Thymus (tissue), 11 donors: Measurements from ENCODE around the gene USP22. TPM values are rescaled to one million over a fixed set of nuclear protein-coding genes. Genes with fewer than 3 reads are reported as not detected.
A peak's percentile ranks its signal among the peaks of the same experiment; 100 is the strongest.

Source experiments
- DNase-seq, 9 donors: peaks; one replicate each; pipeline ENCODE4 v3.0.0-alpha.2; 2013; ENCODE audit warnings: low spot score in 9 of 9, low read depth in 6 of 9, missing footprints in 1 of 9
- H3K27ac ChIP-seq, 2 donors: one replicate each; pipeline ENCODE4 v1.5.1; 2013; ENCODE audit warnings: control low read depth in 1 of 2, low read depth in 1 of 2, low read length in 1 of 2, mild to moderate bottlenecking in 1 of 2, moderate library complexity in 1 of 2
- H3K27me3 ChIP-seq, 2 donors: one replicate each; pipeline ENCODE4 v1.5.1; 2013; ENCODE audit warnings: low read length in 1 of 2; ENCODE audit not compliant: control insufficient read depth in 2 of 2, insufficient read depth in 1 of 2
- H3K36me3 ChIP-seq, 2 donors: one replicate each; pipeline ENCODE4 v1.5.1; 2013; ENCODE audit warnings: low read length in 1 of 2, mild to moderate bottlenecking in 1 of 2, moderate library complexity in 1 of 2; ENCODE audit not compliant: control insufficient read depth in 2 of 2, insufficient read depth in 2 of 2
- H3K4me1 ChIP-seq, 2 donors: one replicate each; pipeline ENCODE4 v1.5.1; 2013; ENCODE audit warnings: low read length in 2 of 2; ENCODE audit not compliant: control insufficient read depth in 2 of 2, insufficient read depth in 2 of 2
- H3K4me3 ChIP-seq, 2 donors: one replicate each; pipeline ENCODE4 v1.5.1; 2013; ENCODE audit warnings: low read length in 2 of 2, control low read depth in 1 of 2, mild to moderate bottlenecking in 1 of 2
- H3K9me3 ChIP-seq, 2 donors: one replicate each; pipeline ENCODE4 v1.5.1; 2013; ENCODE audit warnings: low read length in 1 of 2, mild to moderate bottlenecking in 1 of 2; ENCODE audit not compliant: control insufficient read depth in 2 of 2, insufficient read depth in 1 of 2
- WGBS: extraction: QIAGEN DNeasy Blood & Tissue Kit; methylation state at CpG from one replicate; pipeline ENCODE4 v1.1.7; 2013; 5-methylcytosine and 5-hydroxymethylcytosine counted together
- polyA plus RNA-seq: library from polyadenylated mRNA; stranded (reverse); fragments of 200-250 nt; gene quantifications from one replicate; pipeline ENCODE4 v1.2.3, GENCODE V29; 2013
- total RNA-seq: library from RNA; stranded (reverse); fragments of 120-200 nt; gene quantifications from one replicate; pipeline ENCODE4 v1.2.4, GENCODE V29; 2013
- donor health status: healthy.

The USP22 gene
- total and polyA plus RNA-seq, 2 donors, result 52.5 to 74.2 TPM

DNA sequence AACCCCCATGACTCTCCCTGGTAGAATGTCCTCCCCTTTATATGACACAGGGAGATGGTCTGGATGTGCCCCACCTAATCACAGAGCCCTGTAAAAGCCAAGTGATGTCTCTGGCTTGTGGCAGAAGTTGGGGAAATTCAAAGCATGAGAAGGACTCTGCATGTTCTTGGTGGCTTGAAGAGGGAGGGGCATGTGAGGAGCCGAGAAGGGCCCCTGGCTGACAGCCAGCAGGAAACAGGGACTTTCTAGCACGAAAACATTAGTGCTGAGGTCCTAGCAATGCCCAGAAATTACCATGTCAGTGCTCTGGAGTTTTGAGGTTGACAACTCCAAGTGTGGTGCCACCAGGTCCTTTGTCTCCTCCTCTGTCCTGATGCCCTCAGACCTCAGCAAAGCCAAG is 75.9 kb downstream of the USP22 start:
- H3K4me3 ChIP-seq, result no peak overlapping the region
- 2% methylated on average over 2 of the region's 2 CpGs for WGBS
- H3K27me3 ChIP-seq, result no peaks in the 10 kb centered on the region
- no peaks in the 10 kb centered on the region for H3K9me3 ChIP-seq
- no peaks in the 10 kb centered on the region for H3K4me1 ChIP-seq
- peak in 1 of 9 donors; percentile 10 for DNase-seq
- no peak overlapping the region for H3K27ac ChIP-seq
- H3K36me3 ChIP-seq, result no peaks in the 10 kb centered on the region

GRCh38 chr17:20965492-20965891 is 77.3 kb downstream of the USP22 start:
- Histone ChIP-seq H3K27me3 (no peaks in the 10 kb centered on the region), H3K4me3 (no peak overlapping the region), H3K36me3 (no peaks in the 10 kb centered on the region), H3K9me3 (no peaks in the 10 kb centered on the region), H3K4me1 (no peaks in the 10 kb centered on the region), H3K27ac (no peak overlapping the region)
- DNase-seq, result no peak
- 98% methylated on average over 1 of the region's 1 CpG for WGBS

DNA sequence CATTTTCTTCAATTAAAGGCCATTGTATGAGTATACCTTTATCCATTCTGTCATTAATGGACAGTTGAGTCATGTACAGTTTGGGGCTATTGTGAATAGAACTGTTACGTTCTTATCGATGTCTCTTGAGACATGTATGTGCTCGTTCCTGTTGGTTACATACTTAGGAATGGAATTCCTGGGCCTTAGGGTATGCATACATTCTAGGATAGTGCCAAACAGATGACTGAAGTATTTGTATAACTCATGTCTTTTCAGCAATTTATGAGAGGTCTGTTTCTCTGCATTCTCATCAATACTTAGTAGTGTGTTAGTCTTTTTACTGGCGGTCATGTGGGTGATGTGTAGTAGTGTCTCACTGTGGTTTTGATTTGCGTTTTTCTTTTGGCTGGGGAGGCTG is 81.2 kb downstream of the USP22 start:
- Histone ChIP-seq H3K4me3 (no peak overlapping the region), H3K36me3 (no peaks in the 10 kb centered on the region), H3K27me3 (no peaks in the 10 kb centered on the region), H3K9me3 (no peaks in the 10 kb centered on the region), H3K27ac (no peak overlapping the region), H3K4me1 (no peaks in the 10 kb centered on the region)
- WGBS, result 94% methylated on average over 5 of the region's 5 CpGs
- no peak for DNase-seq

DNA sequence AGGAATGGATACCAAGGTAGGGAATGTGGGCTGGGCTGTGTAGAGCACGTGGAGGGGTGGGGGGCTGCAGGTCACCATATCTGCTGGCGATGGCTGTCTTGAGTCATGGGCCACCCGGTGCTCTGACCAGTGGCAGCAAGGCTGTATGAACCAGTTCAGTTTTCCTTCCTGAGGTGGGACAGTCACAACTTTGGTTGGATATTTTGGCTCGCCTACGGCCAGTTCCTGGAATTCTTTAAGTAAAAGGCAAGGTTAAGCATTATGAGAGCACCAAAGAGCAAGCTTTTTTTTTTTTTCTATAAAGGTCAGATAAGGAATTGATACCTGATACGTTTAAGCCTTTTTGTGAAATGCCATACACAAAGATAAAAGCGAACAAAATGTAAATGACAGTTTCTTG is 81.9 kb downstream of the USP22 start:
- Histone ChIP-seq H3K36me3 (no peaks in the 10 kb centered on the region), H3K27me3 (no peaks in the 10 kb centered on the region), H3K27ac (no peak overlapping the region), H3K9me3 (no peaks in the 10 kb centered on the region), H3K4me1 (no peaks in the 10 kb centered on the region), H3K4me3 (no peak overlapping the region)
- no peak for DNase-seq
- 96% methylated on average over 7 of the region's 7 CpGs for WGBS

- H3K27me3 ChIP-seq, result no peaks in the 10 kb centered on the region
- H3K27ac ChIP-seq, result peak overlapping the region; percentile 5 to 39
- no peaks in the 10 kb centered on the region for H3K9me3 ChIP-seq
- WGBS, result 87% methylated on average over 6 of the region's 6 CpGs
- DNase-seq, result no peak
- H3K4me3 ChIP-seq, result no peak overlapping the region
- no peaks in the 10 kb centered on the region for H3K36me3 ChIP-seq
- H3K4me1 ChIP-seq, result no peaks in the 10 kb centered on the region
Measured at GRCh38 chr17:20955427-20956323, 87.1 kb downstream of the USP22 start.

DNA sequence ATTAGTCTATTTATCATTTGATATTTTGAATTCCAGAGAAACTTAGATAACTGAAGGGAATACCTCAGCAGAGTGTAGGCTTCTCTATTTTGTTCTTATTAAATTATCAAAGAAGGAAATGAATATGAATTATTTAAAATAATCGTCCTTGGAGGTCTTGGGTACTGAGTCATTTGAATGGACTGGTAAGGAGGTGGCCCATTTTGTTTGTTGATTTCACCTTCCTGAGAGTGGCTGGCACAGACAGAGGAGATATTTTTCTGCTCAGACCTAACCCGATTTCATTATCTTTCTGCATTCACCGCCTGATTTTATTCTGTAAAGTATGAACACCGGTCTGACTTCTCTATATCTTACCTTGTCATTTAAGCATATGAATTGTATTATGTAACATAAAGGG is 88.0 kb downstream of the USP22 start:
- H3K36me3 ChIP-seq, result no peaks in the 10 kb centered on the region
- 96% methylated on average over 4 of the region's 4 CpGs for WGBS
- no peak for DNase-seq
- H3K4me3 ChIP-seq, result no peak overlapping the region
- H3K27ac ChIP-seq, result no peak overlapping the region
- no peaks in the 10 kb centered on the region for H3K4me1 ChIP-seq
- H3K27me3 ChIP-seq, result no peaks in the 10 kb centered on the region
- no peaks in the 10 kb centered on the region for H3K9me3 ChIP-seq

DNA sequence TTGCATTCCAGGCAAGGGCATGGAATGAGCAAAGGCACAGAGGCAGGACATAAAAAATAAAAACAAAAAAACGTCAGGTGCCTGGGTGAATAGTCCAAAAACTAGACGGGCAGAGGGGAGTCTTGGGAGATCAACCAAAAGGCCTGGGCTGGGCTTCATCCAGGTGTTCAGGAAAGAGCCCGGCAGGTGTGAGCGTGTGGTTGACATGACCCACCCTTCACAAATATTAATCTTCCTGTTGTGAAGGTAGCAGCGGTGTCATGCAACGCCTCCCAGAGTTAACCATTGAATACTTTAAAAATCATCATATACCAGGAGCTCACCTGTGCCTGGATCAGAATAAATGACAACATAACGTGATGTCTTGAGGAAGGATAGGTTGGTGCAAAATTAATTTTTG is 90.6 kb downstream of the USP22 start:
- Histone ChIP-seq H3K4me1 (no peaks in the 10 kb centered on the region), H3K4me3 (no peak overlapping the region), H3K27ac (no peak overlapping the region), H3K36me3 (no peaks in the 10 kb centered on the region), H3K27me3 (no peaks in the 10 kb centered on the region), H3K9me3 (no peaks in the 10 kb centered on the region)
- DNase-seq, result no peak
- 85% methylated on average over 7 of the region's 7 CpGs for WGBS

Other genes starting within 250 kb of the USP22 start
- gene DHRS7B, start 84.0 kb upstream of the USP22 start, total RNA-seq, result 17.5 TPM
- gene DHRS7B, start 84.0 kb upstream of the USP22 start, polyA plus RNA-seq, result 22.8 TPM
- 19.7 TPM for gene TMEM11, start 171.2 kb upstream of the USP22 start, total RNA-seq
- 23.3 TPM for gene TMEM11, start 171.2 kb upstream of the USP22 start, polyA plus RNA-seq
- 2.7 TPM for gene NATD1, start 210.4 kb upstream of the USP22 start, total RNA-seq
- gene NATD1, start 210.4 kb upstream of the USP22 start, polyA plus RNA-seq, result 4.8 TPM
- gene MAP2K3, start 241.7 kb upstream of the USP22 start, total RNA-seq, result 9.1 TPM
- gene MAP2K3, start 241.7 kb upstream of the USP22 start, polyA plus RNA-seq, result 33.4 TPM